Measurements from ENCODE around the gene RBM22.

GRCh38 chr5:150653762-150654556, 46.9 kb downstream of the RBM22 start:
- TF ChIP-seq CTCF (conservative IDR thresholded peaks at IDR 0.05; ENCODE audit: low read depth, low read length) (no peak), EZH2 (IDR thresholded peaks at IDR 0.05; ENCODE audit: borderline replicate concordance, low read depth, low read length, poor library complexity, severe bottlenecking) (no peak)
